Measurements from ENCODE around the gene DUSP10. TPM values are rescaled to one million over a fixed set of nuclear protein-coding genes. Genes with fewer than 3 reads are reported as not detected.

DUSP10 gene
- total RNA-seq, 6 experiments from 2014 or later, result 30.5 to 48.9 (median 43.8) TPM

DNA sequence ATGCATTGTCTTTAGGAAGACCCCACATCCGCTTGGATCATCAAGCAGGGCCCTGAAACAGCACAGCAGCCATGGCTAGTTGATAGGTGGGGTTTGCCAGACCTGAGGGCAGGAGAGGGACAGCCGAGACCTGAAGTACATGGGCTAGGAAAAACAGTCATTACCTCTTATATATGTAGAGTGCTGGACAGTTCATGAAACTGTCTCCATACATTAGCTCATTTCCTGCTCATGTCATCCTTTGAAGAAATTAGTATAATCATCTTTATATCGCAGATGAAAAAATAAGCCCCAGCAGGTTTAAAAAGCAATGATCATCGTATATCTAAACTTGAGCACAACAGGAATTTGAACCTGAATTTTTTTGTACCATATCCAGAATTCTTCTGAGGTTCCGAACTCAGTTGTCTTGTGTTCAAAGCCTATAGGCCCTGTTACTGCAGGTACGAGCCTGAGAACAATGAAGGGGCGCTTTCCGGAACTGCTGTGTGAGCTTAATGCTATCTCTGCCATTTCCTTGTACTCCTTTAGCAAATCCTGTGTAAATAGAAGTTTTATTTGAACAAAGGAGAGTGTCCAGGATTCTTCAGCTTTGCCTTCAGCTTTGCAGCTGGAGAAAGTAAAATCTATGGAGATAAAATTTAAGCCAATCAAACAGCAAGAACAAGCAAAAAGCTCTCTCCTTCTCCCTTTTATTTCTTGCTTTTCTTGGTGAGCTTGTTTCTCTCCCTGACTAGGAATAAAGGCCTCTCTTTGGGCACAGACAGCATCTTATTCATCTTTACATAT lies 32.4 kb upstream of the DUSP10 start:
- no peak for TF ChIP-seq CTCF (IDR thresholded peaks at IDR 0.05)

GRCh38 chr1:221773383-221773782 lies 31.5 kb upstream of the DUSP10 start:
- H3K27ac Mint-ChIP-seq, result no peak overlapping the region
- no peaks in the 10 kb centered on the region for H3K9me3 Mint-ChIP-seq
- TF ChIP-seq CTCF (IDR thresholded peaks at IDR 0.05), result no peak
- H3K4me1 Mint-ChIP-seq (ENCODE audit: low read depth), result peaks cover 15% of the 10 kb centered on the region
- H3K4me3 Mint-ChIP-seq, result no peak overlapping the region
- H3K36me3 Mint-ChIP-seq (ENCODE audit: low read depth), result no peaks in the 10 kb centered on the region
- peaks cover 1% of the 10 kb centered on the region for H3K27me3 Mint-ChIP-seq (ENCODE audit: insufficient read depth)
- no peak for DNase-seq

More for the DNA sequence above, 32.4 kb upstream of the DUSP10 start:
- Mint-ChIP-seq H3K4me1 (ENCODE audit: low read depth) (peaks cover 15% of the 10 kb centered on the region), H3K4me3 (no peak overlapping the region), H3K36me3 (ENCODE audit: low read depth) (no peaks in the 10 kb centered on the region), H3K9me3 (no peaks in the 10 kb centered on the region), H3K27ac (no peak overlapping the region), H3K27me3 (ENCODE audit: insufficient read depth) (peaks cover 1% of the 10 kb centered on the region)
- DNase-seq, result no peak

- Mint-ChIP-seq H3K4me1 (ENCODE audit: low read depth) (peaks cover 15% of the 10 kb centered on the region), H3K9me3 (no peaks in the 10 kb centered on the region), H3K36me3 (ENCODE audit: low read depth) (no peaks in the 10 kb centered on the region), H3K4me3 (no peak overlapping the region), H3K27ac (no peak overlapping the region), H3K27me3 (ENCODE audit: insufficient read depth) (peaks cover 1% of the 10 kb centered on the region)
- no peak for DNase-seq
- no peak for TF ChIP-seq CTCF (IDR thresholded peaks at IDR 0.05)
These were observed 30.2 kb upstream of the DUSP10 start for GRCh38 chr1:221772117-221772516.

DNA sequence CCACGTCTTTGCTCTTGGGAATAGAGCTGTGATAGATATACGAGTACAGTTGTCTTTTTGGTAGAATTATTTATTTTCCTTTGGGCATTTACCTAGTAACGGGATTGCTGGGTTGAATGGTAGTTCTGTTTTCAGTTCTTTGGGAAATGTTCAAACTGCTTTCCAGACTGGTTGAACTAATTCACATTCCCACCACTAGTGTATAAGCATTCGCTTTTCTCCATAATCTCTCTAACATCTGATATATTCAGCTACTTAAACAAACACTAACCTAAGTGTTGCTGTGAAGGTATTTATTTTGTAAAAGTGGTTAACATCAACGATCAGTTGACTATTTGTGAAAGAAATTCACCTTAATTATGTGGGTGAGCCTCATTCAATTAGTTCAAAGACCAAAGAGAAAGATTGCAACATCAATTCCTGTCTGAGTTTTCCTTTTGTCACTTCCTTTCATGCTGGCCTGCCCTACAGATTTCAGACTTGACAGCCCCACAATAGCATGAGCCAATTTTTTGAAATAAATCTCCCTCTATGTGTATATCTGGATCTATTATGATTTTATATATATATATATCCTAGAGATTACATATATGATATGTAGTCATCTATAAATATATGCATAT lies 26.7 kb upstream of the DUSP10 start:
- no peak for DNase-seq
- no peak overlapping the region for H3K27ac Mint-ChIP-seq
- no peak overlapping the region for H3K4me3 Mint-ChIP-seq
- TF ChIP-seq CTCF (IDR thresholded peaks at IDR 0.05), result peak; percentile 57
- no peaks in the 10 kb centered on the region for H3K9me3 Mint-ChIP-seq
- no peaks in the 10 kb centered on the region for H3K36me3 Mint-ChIP-seq (ENCODE audit: low read depth)
- peaks cover 31% of the 10 kb centered on the region for H3K4me1 Mint-ChIP-seq (ENCODE audit: low read depth)
- peaks cover 1% of the 10 kb centered on the region for H3K27me3 Mint-ChIP-seq (ENCODE audit: insufficient read depth)

- DNase-seq, result peak; percentile 45
- TF ChIP-seq CTCF (IDR thresholded peaks at IDR 0.05), result no peak
These were observed 24.3 kb upstream of the DUSP10 start for GRCh38 chr1:221766210-221766609.

More at GRCh38 chr1:221766210-221766609, 24.3 kb upstream of the DUSP10 start:
- no peaks in the 10 kb centered on the region for H3K9me3 Mint-ChIP-seq
- no peaks in the 10 kb centered on the region for H3K36me3 Mint-ChIP-seq (ENCODE audit: low read depth)
- no peak overlapping the region for H3K27ac Mint-ChIP-seq
- H3K27me3 Mint-ChIP-seq (ENCODE audit: insufficient read depth), result peaks cover 1% of the 10 kb centered on the region; the same call in 1 of the 2 replicates
- H3K4me1 Mint-ChIP-seq (ENCODE audit: low read depth), result peaks cover 18% of the 10 kb centered on the region
- H3K4me3 Mint-ChIP-seq, result no peak overlapping the region
